Keratinocyte (primary cell): ENCODE measurements around the gene LANCL2. TPM values are rescaled to one million over a fixed set of nuclear protein-coding genes. Genes with fewer than 3 reads are reported as not detected.

Source experiments
- DNase-seq: peaks from one replicate; pipeline ENCODE4 v3.0.0-alpha.2; 2011; ENCODE audit warnings: low read depth, missing footprints, low spot score
- FAIRE-seq: peaks from 2 replicates; lab custom pipeline; 2011; peaks lifted over from hg19 to GRCh38; lab: Jason Lieb, UNC
- H2AFZ ChIP-seq: 2 replicates; pipeline ENCODE4 v1.6.0; 2012; ENCODE audit warnings: low read length, control low read depth, inconsistent platforms; ENCODE audit not compliant: control insufficient read depth
- H3K27ac ChIP-seq: 2 replicates; pipeline ENCODE4 v1.5.1; 2011; ENCODE audit warnings: low read length; ENCODE audit not compliant: control insufficient read depth, insufficient read depth
- H3K27me3 ChIP-seq: 3 replicates; pipeline ENCODE4 v1.6.0; 2011; ENCODE audit warnings: low read length; ENCODE audit not compliant: control insufficient read depth, insufficient read depth; ENCODE audit errors: extremely low read depth
- H3K36me3 ChIP-seq, 2 experiments: 2 replicates in 1 of 2; 3 replicates in 1 of 2; pipeline ENCODE4 v1.5.1; 2011; ENCODE audit warnings: low read length in 2 of 2, mild to moderate bottlenecking in 1 of 2; ENCODE audit not compliant: control insufficient read depth in 2 of 2, insufficient read depth in 2 of 2; ENCODE audit errors: extremely low read depth in 1 of 2
- H3K4me1 ChIP-seq: 3 replicates; pipeline ENCODE4 v1.5.1; 2011; ENCODE audit warnings: low read length; ENCODE audit not compliant: control insufficient read depth, insufficient read depth; ENCODE audit errors: extremely low read depth
- H3K4me2 ChIP-seq: 3 replicates; pipeline ENCODE4 v1.6.0; 2011; ENCODE audit warnings: low read depth, low read length; ENCODE audit not compliant: control insufficient read depth, insufficient read depth; ENCODE audit errors: extremely low read depth
- H3K4me3 ChIP-seq, 3 experiments: fragments of 200-600 bp in 1 of 3; sonication (generic) in 1 of 3; 2 replicates in 2 of 3; 3 replicates in 1 of 3; pipeline ENCODE4 v1.5.1; 2011 to 2016; ENCODE audit warnings: low read length in 3 of 3, mild to moderate bottlenecking in 3 of 3, control low read depth in 2 of 3, inconsistent platforms in 1 of 3, low read depth in 1 of 3, mixed read lengths in 1 of 3, mixed run types in 1 of 3, moderate library complexity in 1 of 3; ENCODE audit not compliant: control insufficient read depth in 2 of 3, insufficient read depth in 2 of 3; ENCODE audit errors: extremely low read depth in 1 of 3
- H3K79me2 ChIP-seq: 2 replicates; pipeline ENCODE4 v1.6.0; 2012; ENCODE audit warnings: low read length; ENCODE audit not compliant: control insufficient read depth, insufficient read depth
- H3K9ac ChIP-seq: 3 replicates; pipeline ENCODE4 v1.6.0; 2011; ENCODE audit warnings: low read length; ENCODE audit not compliant: control insufficient read depth, insufficient read depth; ENCODE audit errors: extremely low read depth
- H3K9me1 ChIP-seq: 3 replicates; pipeline ENCODE4 v1.6.0; 2011; ENCODE audit warnings: low read length; ENCODE audit not compliant: control insufficient read depth, insufficient read depth; ENCODE audit errors: extremely low read depth
- H3K9me3 ChIP-seq: 2 replicates; pipeline ENCODE4 v1.5.1; 2012; ENCODE audit warnings: low read depth, low read length; ENCODE audit not compliant: control insufficient read depth
- H4K20me1 ChIP-seq: 3 replicates; pipeline ENCODE4 v1.6.0; 2011; ENCODE audit warnings: low read length; ENCODE audit not compliant: control insufficient read depth, insufficient read depth; ENCODE audit errors: extremely low read depth
- EZH2 ChIP-seq: IDR thresholded peaks from one replicate; pipeline ENCODE4 v1.6.1; 2012; ENCODE audit warnings: inconsistent platforms, mild to moderate bottlenecking, low read length, moderate library complexity
- dilution Hi-C: fragments of 300-500 bp; cut with MboI; formaldehyde crosslinking; loops from one replicate; pipeline ENCODE4 v1.7.0; 2020; ENCODE audit warnings: low sequenced_read_pairs; ENCODE audit not compliant: extremely low pct_ligation_motif_present
- polyA plus RNA-seq, 5 experiments: library from polyadenylated mRNA; depleted of rRNA in 3 of 5; stranded (reverse) in 3 of 5; stranded (forward) in 1 of 5; unstranded in 1 of 5; fragments of >200 nt; gene quantifications; 1 replicate in 1 of 5; 2 replicates in 3 of 5; 3 replicates in 1 of 5; pipeline versions ENCODE4 v1.2.1 to v1.2.3, GENCODE V29; 2011 to 2012; ENCODE audit warnings: missing spikeins in 2 of 5, low read depth in 1 of 5, low replicate concordance in 1 of 5
- TF ChIP-seq, protein P1 (sequence below), 3 experiments: IDR thresholded peaks in 1 of 3; conservative IDR thresholded peaks in 1 of 3; optimal IDR thresholded peaks in 1 of 3; 2 replicates in 2 of 3; 3 replicates in 1 of 3; pipeline versions ENCODE3 to v1.5.1; 2011; ENCODE audit warnings: low read length in 3 of 3, mild to moderate bottlenecking in 3 of 3, moderate library complexity in 2 of 3, control low read depth in 1 of 3, inconsistent platforms in 1 of 3; ENCODE audit not compliant: insufficient read depth in 2 of 3; ENCODE audit errors: extremely low read depth in 1 of 3

The LANCL2 gene
- polyA plus RNA-seq, 1 donor (not counting 4 experiments of a cell fraction or from before 2014, with no cell fraction given), result 14.5 TPM

DNA sequence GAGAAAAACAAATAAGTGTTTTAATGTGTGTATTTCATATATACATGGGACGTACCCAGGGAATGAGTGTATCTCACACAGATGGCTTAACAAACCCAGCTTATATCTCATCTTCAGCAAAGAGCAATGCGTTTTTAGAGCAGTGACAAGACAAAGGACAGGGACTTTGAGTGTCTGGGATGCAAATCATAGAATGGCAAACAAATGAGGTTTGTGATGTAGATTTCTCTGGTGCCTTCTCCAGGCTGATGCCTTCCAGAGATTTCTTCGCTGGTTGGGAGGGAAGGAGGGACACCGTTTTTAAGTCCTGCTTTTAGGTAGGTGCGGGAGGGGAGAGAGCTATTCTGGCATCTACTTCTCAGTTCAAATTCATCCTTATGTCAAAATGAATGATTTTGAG, 16.6 kb downstream of the LANCL2 start:
- Histone ChIP-seq H3K9me3 (peaks cover 6% of the 10 kb centered on the region), H3K9ac (no peak overlapping the region), H3K4me1 (no peaks in the 10 kb centered on the region), H3K27ac (no peak overlapping the region), H3K9me1 (no peaks in the 10 kb centered on the region), H3K4me3 (no peak overlapping the region), H3K36me3 (no peaks in the 10 kb centered on the region), H3K4me2 (no peak overlapping the region), H3K27me3 (no peaks in the 10 kb centered on the region), H3K79me2 (no peaks in the 10 kb centered on the region), H2AFZ (no peak overlapping the region), H4K20me1 (no peaks in the 10 kb centered on the region)
- DNase-seq, result no peak
- FAIRE-seq, result no peak
- no peak for TF ChIP-seq EZH2
- TF ChIP-seq, protein P1, sequence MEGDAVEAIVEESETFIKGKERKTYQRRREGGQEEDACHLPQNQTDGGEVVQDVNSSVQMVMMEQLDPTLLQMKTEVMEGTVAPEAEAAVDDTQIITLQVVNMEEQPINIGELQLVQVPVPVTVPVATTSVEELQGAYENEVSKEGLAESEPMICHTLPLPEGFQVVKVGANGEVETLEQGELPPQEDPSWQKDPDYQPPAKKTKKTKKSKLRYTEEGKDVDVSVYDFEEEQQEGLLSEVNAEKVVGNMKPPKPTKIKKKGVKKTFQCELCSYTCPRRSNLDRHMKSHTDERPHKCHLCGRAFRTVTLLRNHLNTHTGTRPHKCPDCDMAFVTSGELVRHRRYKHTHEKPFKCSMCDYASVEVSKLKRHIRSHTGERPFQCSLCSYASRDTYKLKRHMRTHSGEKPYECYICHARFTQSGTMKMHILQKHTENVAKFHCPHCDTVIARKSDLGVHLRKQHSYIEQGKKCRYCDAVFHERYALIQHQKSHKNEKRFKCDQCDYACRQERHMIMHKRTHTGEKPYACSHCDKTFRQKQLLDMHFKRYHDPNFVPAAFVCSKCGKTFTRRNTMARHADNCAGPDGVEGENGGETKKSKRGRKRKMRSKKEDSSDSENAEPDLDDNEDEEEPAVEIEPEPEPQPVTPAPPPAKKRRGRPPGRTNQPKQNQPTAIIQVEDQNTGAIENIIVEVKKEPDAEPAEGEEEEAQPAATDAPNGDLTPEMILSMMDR (optimal IDR thresholded peaks at IDR 0.05 in 1 of 3, IDR thresholded peaks at IDR 0.05 in 1 of 3, conservative IDR thresholded peaks at IDR 0.05 in 1 of 3; ENCODE audit: extremely low read depth in 1 of 3, insufficient read depth in 2 of 3, low read length in 3 of 3), result no peak
- dilution Hi-C loops, result no loop called here

DNA sequence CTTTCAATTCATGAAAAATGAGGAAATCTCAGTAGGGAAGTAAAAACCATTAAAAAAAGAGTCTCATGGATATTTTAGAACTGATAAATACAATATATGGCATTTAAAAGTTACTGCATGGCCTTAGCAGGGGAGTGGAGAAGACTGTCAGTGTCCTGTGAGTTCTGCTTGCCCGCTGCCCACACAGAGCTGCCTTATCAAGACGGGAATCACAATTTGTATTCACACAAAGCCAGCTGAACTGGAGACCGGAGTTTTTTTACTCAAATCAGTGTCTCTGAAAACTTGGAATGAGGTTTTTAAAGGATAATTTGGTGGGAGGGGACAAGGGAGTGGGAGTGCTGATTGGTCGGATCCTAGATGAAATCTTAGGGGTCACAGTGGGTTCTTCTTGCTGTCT, 17.1 kb downstream of the LANCL2 start:
- no peak overlapping the region for H3K4me2 ChIP-seq
- no peak overlapping the region for H3K27ac ChIP-seq
- TF ChIP-seq EZH2, result no peak
- TF ChIP-seq, protein P1 (optimal IDR thresholded peaks at IDR 0.05 in 1 of 3, IDR thresholded peaks at IDR 0.05 in 1 of 3, conservative IDR thresholded peaks at IDR 0.05 in 1 of 3; ENCODE audit: extremely low read depth in 1 of 3, insufficient read depth in 2 of 3, low read length in 3 of 3), result no peak
- no peaks in the 10 kb centered on the region for H3K36me3 ChIP-seq
- no peak for FAIRE-seq
- no peaks in the 10 kb centered on the region for H3K79me2 ChIP-seq
- DNase-seq, result no peak
- no peaks in the 10 kb centered on the region for H3K9me1 ChIP-seq
- no peaks in the 10 kb centered on the region for H4K20me1 ChIP-seq
- dilution Hi-C loops, result no loop called here
- no peak overlapping the region for H2AFZ ChIP-seq
- no peaks in the 10 kb centered on the region for H3K4me1 ChIP-seq
- no peak overlapping the region for H3K9ac ChIP-seq
- H3K27me3 ChIP-seq, result no peaks in the 10 kb centered on the region
- H3K4me3 ChIP-seq, result no peak overlapping the region
- H3K9me3 ChIP-seq, result peaks cover 9% of the 10 kb centered on the region
